NOMO-1 (cell line): ENCODE data around the gene PIGQ.

ENCODE experiments used
- DNase-seq, 2 experiments: peaks; one replicate each; lab custom pipeline; 2025; ENCODE audit not compliant: unreplicated experiment in 2 of 2; lab: John Stamatoyannopoulos, UW

The PIGQ gene

GRCh38 chr16:583470-583814, 13.7 kb downstream of the PIGQ start:
- DNase-seq = no peak

GRCh38 chr16:583815-584591, 14.2 kb downstream of the PIGQ start:
- no peak for DNase-seq

- no peak for DNase-seq
Measured at GRCh38 chr16:585351-585750, 15.6 kb downstream of the PIGQ start.

GRCh38 chr16:586047-586644, 16.4 kb downstream of the PIGQ start:
- no peak for DNase-seq

- DNase-seq = no peak
Measured at GRCh38 chr16:586645-587590, 17.1 kb downstream of the PIGQ start.

- peak in 1 of 2 experiments; percentile 45 for DNase-seq
Measured at GRCh38 chr16:588639-588888, 18.8 kb downstream of the PIGQ start.

- peak; percentile 88 to 92 for DNase-seq
Measured at GRCh38 chr16:588889-589657, 19.3 kb downstream of the PIGQ start.

GRCh38 chr16:589658-590187, 20.0 kb downstream of the PIGQ start, which contains the start of gene RAB40C:
Gene RAB40C, plus strand, starts transcription at chr16:590066. Its CDS starts 226 bp downstream, at chr16:590292.
- DNase-seq = peak; percentile 93 to 96

GRCh38 chr16:590188-590814, 20.5 kb downstream of the PIGQ start:
- no peak for DNase-seq

- no peak for DNase-seq
Measured at GRCh38 chr16:590815-591200, 21.0 kb downstream of the PIGQ start.

GRCh38 chr16:591231-591630, 21.5 kb downstream of the PIGQ start:
- DNase-seq = no peak

- no peak for DNase-seq
Measured at GRCh38 chr16:591892-592517, 22.2 kb downstream of the PIGQ start.

GRCh38 chr16:592518-593306, 22.9 kb downstream of the PIGQ start:
- peak; percentile 80 to 91 for DNase-seq

- DNase-seq = no peak
Measured at GRCh38 chr16:593406-593805, 23.6 kb downstream of the PIGQ start.

- DNase-seq = no peak
Measured at GRCh38 chr16:593807-594206, 24.0 kb downstream of the PIGQ start.

- no peak for DNase-seq
Measured at GRCh38 chr16:595094-595528, 25.3 kb downstream of the PIGQ start.

- no peak for DNase-seq
Measured at GRCh38 chr16:595942-596735, 26.4 kb downstream of the PIGQ start.

GRCh38 chr16:596736-597060, 26.9 kb downstream of the PIGQ start:
- DNase-seq = no peak
